ENCODE results near the gene FAM174B. TPM values are rescaled to one million over a fixed set of nuclear protein-coding genes. Genes with fewer than 3 reads are reported as not detected.

Gene FAM174B
- total RNA-seq, 1 donor from 2014 or later, result 34.4 TPM

DNA sequence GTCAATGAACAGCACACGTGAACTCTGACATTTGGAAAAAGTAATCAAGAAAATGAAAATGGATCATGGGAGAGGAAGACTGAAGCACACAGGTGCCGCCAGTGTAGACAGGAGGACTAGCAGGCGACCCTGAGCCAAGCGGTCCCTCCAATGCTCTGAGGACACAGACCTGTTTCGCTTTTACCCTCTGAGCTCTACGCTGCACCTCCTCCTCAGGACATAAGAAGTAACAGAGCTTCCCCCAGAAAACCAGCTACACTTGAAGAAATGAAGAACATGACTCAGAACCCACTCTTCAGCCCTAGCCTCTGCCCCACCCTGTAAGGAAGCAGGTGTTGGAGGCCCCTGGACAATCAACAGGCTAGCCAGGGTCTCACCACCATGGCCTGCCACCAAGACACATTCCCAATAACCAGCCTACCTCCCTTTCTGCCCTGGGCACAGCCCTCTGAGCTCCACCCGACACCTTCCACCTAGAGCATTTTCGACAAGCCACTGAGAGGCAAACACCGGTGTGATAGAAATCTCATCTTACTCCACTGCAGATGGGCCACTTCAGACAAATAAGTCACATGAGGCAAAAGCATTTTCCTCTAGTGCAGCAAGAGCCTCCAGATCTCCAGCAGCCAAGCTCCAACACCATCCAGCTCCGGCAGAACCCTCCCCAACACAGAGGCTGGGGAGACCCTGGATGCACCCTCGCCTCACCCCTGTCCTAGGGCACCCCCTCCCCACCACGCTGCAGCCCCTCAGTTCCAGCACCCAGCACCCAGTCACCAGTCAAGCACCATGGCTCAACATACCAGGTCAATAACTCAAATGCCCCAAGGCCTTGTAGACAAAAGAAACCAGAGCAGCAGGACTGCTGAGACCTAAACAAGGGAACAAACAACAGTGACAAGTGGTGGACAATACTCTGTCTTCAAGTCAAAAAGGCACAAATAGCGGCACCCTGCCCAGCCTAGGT, 11.4 kb downstream of the FAM174B start:
- no peak for DNase-seq (ENCODE audit: low spot score)

DNA sequence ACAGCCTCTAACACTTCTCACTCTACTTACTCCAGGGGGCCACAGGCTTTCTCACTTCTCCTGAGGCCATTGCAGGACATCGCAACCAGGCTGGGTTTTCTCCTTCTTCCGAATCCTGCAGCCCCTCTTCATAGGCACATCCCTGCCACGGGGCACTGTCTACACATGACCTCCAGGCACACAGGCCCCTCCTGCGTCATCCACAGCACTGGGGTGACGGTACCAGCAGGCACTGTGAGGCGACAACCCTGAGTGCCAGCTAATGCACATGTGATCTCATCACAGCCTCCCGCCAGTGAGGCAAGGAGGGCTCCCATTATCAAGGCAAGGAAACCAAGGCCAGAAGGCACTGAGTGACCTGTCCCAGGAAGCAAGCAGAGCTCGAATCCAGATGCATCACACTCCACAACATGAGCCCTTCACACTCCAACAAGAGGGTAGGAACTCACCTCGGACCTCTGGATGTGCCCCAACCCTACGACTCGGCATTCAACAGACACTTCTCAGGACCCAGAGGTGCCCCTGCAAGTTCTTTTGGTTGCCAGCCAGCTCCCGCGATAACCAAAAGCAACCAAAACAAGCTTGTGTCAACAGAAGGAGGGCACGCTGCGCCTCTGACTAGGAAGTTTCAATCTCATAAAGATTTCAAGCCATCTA, 16.7 kb downstream of the FAM174B start:
- no peak for DNase-seq (ENCODE audit: low spot score)

DNA sequence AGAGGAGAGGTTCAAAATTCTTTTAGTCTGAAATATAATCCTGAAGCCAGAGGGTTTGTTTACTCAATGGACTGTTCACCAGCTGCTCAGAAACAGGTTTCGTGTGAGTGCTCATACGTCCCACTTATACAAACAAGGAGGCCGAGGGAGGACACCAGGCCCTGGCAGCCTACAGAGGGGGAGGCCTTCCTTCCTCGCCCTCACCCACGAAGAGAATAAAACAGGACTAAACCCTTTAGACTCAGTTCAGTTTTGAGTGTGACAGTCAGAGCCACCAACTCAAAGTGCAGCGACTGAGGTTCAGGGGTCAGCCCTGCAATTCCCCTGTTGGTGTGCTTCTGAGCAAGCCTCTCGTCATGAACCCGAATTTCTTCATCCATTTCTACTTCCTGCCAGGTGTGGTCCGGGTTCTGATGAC, 17.3 kb downstream of the FAM174B start:
- DNase-seq (ENCODE audit: low spot score), result peak; percentile 44

DNA sequence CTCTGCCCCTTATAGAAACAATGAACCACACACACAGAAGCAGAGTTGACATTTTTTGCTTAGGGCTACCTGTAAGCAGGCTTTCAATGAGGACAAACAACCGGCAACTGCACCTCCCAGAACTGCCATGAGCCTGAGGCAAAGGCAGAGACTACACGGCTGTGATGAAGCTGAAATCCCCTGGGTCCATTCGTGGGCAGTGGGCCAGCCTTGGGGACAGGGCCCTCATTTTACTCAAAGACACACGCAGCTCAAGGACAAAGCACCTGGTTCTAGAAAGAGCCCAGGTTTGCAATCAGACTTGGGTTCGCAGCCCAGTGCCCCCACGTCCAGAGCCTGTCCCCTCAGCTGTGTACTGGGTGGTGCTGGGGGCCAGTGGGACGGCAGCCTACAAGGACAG, 17.9 kb downstream of the FAM174B start:
- no peak for DNase-seq (ENCODE audit: low spot score)

DNA sequence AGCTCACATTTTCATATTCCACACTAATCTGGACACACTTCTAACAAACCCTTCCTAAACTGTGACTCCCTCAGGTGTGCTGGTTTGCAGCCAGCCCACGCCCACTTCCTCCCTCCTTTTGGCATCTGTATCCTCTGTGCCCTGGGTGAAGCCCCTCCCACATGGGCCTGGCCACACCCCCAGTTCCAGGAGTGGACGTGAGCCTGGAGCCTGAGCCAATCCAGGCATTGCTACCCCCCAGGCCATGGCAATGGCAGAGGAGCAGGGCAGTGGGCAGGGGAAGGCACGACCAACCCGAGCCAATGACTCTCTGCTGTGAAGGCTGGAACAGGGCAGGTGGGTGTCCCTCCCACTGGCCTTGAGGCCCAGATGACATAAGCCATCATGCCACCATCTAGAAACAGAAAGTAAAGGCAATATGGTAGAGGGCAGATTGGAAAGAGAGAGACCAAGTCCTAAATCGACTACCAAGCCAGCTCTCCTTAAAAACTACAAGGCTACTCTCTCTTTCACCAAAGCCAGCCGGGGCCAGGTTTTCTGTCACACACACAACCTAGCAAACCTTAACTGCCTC, 18.6 kb downstream of the FAM174B start:
- no peak for DNase-seq (ENCODE audit: low spot score)

DNA sequence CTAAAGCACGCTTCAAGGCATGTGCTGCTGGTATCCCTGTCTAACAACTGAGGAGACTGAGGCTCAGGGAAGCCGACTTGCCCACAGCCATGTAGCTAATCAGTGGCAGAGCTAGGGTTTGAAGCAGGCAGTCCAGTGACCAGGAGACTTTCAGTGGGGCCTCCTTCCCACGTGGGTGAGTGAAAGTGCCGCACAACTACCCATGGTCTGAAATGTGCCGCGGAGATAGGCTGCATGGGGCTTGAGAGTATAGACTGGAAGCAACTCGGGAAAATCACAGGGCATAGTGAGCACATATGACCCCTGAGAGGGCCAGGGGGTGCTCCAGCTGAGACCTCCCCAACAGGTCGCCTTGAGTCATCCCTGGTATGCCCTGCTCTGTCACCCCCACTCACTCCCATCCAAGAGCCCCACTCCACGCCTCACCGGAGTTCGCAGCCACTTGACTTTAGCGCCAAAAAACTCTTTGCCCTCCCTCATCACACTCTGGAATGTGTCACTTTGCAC, 19.1 kb downstream of the FAM174B start:
- DNase-seq (ENCODE audit: low spot score), result no peak

DNA sequence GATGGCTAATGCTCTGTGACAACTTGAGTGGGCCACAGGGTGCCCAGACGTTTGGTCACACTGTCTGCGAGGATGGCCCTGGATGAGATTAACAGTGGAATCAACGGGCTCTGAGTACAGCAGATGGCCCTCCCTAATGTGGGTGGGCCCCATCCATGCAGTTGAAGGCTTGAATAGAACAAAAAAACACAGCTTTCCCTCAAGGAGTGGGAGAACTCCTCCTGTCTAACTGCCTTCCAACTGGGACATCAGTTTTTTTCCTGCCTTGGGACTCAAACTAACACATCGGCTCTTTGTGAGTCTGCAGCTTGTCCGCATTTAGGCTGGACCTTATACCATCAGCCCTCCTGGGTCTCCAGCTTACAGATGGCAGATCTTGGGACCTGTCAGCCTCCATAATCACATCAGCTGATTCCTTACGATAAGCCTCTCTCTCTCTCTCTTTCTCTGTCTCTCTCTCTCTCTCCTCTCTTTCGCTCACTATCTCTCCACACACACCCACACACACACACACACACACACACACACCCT, 20.8 kb downstream of the FAM174B start:
- no peak for DNase-seq (ENCODE audit: low spot score)

DNA sequence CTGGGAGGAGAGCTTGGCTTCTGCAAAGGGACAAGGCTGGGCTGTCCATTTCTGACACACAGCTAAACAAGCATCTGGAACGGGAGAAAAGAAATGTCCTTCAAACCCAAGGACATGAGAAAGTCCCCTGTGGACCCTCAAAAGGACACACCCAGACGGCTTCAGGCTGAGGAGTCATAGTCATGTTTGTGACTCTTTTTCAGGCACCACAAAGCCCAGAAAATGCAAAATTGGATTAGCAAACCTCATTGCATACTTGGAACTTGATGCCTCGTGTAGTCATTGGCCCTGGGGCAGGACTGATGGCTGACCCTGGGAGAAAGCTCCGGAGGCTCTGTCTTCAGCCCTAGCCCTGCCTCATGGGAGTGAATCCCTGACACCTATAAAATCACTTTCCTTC, 21.5 kb downstream of the FAM174B start:
- DNase-seq (ENCODE audit: low spot score), result no peak

DNA sequence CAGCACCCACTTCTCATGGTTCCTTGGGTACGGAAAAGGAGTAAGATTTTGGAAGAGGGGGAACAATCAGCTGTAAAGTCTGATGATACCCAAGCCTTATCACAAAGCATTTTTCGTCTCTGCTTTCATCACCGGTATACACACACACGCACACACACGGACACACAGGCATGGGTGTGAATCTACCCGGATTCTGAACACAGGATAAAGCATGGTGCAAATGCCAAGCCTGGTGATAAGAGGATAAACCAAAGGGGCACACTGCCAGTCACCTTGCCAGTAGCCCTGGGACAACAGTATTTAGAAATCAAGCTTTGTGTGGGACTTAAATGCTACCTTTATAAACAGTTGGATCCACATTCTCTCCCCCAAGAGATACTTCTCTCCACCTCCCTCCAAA, 22.2 kb downstream of the FAM174B start:
- DNase-seq (ENCODE audit: low spot score), result no peak

DNA sequence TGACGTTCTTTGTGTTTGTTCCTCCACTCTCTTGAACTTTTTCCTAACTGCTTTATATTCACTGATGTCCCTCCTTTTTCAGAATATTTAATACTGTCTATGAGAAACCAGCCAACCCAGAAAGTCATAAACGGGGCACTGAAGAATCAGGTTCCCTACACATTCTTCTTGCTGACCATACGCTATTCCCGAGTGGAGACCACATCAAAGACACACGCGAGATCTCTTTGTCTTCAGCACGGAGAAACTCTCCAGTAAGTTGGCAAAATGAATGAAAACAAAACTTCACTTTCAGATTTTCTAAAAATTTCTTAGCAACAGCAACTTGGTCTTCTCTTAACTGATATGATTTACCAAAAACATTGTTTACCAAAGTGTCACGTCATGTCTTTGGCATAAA, 22.6 kb downstream of the FAM174B start:
- DNase-seq (ENCODE audit: low spot score), result no peak

DNA sequence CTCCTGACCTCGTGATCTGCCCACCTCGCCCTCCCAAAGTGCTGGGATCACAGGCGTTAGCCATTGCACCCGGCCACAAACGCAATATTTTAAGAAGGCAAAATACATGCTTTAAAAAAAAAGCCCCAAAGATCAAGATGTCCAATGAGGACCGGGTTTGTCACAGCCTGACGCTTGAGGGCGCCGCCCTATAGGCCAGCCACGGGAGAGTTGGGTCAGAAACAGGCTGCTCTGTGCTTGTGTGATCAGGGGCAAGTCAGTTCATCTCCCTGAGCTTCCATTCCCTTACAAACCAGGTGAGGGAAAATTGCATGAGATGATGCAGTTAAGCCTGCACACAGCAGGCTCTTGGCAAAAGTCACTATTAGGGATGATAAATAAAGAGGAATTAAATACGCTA, 23.9 kb downstream of the FAM174B start:
- DNase-seq (ENCODE audit: low spot score), result no peak

DNA sequence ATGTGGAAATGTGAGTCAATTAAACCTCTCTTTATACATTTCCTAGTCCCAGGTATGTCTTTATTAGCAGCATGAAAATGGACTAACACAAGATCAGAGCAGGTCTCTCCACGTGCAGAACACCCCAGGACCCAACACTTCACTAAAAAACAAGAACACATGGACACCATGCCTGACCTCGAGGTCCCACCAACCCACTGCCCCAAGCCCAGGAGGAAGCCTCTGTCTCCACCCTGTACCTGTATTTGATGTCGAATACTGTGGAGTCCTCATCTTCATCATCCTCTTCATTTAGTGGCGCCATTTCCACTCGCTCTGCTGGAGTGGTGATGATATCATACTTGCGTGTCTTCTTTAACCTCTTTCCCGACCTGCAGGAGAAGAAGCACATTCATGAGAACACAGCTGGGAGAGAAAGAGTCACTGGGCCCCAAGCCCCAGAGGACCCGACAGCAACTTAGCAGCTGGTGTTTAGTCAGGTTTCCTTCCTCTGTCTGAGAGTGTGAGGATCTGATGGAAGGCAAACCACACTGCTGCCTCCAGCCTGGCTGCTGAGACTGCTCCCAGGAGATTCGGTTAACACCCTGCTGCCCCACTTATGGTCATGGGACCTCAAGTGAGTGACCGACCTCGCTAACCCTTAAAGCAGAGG, 25.5 kb downstream of the FAM174B start:
- DNase-seq (ENCODE audit: low spot score), result no peak

DNA sequence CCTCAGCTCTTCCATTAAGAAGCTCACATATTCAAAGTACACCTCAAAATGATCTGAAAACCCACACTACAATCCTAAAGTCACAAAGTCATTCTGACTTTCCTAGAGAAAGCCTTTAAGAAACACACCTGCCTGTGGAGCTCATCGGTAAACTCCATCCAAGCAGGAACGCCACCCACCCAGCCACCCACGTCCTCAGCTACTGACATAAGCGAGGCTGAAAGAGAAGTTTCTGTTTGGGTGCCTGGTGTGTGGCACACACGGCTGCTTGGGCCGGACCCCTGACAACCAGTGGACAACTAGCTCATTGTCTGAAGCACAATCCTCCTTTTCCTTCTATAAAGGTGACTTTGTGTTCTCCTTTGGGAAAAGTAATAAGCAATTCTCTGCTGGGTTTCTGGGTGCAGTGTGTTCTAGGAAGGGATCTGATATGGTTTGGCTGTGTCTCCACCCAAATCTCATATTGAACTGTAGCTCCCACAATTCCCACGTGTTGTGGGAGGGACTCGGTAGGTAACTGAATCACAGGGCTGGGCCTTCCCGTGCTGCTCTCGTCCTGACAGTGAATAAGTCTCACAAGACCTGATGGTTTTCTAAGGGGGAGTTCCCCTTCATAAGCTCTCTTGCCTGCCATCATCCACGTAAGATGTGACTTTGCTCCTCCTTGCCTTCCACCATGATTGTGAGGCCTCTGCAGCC, 26.1 kb downstream of the FAM174B start:
- DNase-seq (ENCODE audit: low spot score), result no peak

DNA sequence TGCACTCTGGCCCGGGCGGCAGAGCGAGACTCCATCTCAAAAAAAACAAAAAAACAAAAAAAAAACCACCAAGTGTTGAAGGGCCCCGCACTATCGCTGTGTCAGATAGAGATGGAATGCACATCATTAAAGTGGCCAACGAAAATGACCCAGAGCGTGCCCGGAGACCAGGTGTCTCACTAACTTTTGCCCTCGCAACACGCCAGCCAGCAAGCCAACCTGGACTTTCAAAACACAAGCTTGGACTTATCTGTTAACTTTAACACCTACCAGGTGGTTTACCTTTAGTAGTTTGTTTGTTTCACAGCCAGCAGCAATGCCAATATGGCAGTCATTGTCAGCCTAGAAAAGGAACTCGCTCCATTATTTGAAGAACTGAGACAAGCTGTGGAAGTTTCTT, 28.6 kb downstream of the FAM174B start:
- DNase-seq (ENCODE audit: low spot score), result no peak

DNA sequence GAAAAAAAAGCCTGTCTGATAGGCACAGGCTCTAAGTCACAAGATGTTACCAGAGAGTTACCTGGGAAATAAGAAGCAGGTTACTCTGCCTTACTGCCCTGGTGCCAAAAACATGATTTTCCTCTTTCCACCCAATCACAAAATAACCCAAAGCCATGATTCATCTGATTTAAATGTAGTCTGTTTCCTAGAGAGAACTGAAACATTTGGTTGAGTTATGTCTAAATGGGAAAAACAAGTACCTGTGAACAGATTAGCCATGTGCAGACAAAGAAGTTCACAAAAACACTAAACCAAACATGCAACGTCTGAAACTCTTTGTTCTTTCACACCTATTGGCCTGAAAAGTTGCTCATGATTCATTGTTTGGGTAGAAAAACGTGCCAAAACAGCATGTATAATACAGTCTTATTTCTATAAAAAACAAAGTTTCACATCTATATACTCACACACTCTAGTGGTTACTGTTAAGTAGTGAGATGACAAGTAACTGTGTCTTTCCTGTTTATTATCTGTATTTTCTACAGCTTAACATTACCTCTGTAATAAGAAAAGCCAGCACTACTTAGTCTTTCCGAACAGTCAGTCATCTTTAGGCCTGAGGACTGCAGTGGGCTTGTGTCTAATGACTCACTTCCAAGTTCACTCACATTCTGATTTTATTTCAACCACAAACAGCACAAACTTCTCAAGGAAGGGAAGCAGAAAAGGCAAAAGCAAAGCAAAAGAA, 30.2 kb downstream of the FAM174B start:
- DNase-seq (ENCODE audit: low spot score), result no peak

DNA sequence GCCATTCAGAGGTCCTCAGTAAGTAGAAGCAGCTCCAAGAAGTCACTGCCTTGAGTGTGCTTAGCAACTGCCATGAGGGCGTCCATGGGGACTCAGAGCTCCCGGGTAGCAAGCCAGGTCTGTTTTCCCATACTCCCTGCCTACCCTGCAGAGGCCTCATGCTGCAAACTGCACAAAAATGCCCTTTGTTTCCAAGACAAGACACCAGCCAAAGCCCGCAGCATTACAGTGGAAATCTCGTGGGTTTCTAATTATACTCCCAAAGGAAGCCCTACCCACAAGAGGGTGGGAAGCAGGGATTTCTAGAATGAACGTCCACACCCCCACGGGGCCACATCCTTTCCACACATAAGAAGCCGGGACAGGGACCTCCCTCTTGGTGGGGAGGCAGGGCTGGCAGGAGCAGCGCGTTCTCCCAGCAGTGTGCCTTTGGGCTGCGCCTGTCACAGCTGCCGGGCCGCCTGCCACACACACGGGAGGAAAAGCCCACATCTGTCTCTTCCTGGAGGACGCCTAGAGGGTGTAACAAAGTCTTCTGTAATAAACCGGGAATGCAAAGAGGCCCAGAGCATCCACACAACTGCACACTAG, 31.1 kb downstream of the FAM174B start:
- no peak for DNase-seq (ENCODE audit: low spot score)

DNA sequence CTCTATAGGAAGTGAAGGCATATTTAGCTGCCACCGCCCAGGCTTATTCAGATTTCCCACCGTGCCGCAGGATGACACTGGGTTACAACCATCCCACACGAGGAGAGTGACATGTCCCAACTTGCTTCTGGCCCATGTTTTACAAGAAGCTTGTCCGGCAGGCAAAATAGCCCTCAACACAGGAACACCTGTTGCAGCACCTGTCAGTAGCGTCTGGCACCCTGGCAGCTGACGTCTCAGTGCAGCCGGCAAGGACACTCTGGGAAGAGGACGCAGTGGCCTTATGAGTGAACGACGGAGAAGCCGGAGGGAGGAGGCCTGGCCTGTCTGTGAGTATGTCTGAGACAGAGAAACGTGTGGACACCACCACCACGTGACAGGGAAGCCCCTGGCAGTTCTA, 32.1 kb downstream of the FAM174B start:
- DNase-seq (ENCODE audit: low spot score), result no peak

DNA sequence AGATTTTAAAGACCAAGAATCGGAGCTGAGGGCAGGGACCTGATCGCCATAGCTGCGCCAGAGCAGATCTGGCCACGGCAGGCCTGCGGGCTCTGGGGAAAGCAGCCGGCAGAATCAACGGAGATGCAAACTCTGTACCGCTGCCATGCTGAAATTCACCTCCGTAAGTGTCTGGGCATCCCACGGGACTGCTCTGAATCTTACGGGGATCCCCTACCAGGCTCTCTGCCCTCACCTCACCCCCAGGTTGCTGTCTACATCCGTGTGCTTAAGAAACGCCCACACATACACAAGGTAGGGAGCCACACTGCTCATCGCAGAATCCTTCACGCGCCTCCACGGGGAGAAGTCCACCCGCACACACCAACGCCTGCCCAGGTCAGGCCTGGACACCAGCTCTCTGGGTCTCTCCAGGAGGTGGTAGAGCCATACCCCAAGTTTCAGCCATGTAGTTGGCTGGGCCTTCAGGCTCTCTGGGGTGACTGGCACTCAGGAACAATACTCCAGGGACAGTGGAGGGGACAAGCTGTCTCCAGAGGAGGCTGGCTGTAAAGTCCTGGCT, 33.5 kb downstream of the FAM174B start:
- no peak for DNase-seq (ENCODE audit: low spot score)

DNA sequence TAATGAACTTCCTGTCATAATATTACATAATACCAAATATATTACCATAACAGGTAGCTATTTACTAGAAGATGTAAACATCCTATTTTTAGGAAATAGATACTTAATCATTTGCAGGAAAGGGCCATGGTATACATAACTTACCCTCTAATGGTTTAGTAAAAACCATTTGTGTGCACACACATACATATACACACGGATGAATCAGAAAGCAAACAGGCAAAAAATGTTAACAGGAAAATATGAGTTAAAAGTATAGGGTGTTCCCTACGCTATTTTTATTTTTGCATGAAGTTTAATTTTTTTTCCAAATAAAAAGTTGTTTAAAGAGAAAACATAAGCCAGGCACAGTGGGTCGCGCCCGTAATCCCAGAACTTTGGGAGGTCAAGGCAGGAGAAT, 34.6 kb downstream of the FAM174B start:
- no peak for DNase-seq (ENCODE audit: low spot score)

Data from mucosa of gallbladder (tissue), 1 donor.